HCT116 (cell line): ENCODE data around the gene IFRD1. TPM values are rescaled to one million over a fixed set of nuclear protein-coding genes. Genes with fewer than 3 reads are reported as not detected.

ENCODE experiments used
- ATAC-seq: fragments of 200-7000 bp; cut with Tn5 transposase; 2 replicates; pipeline ENCODE4 v1.9.1; 2020; ENCODE audit warnings: mild to moderate bottlenecking, moderate library complexity
- BruUV-seq: library from RNA; stranded (reverse); fragments of 400-500 nt; replicated peaks from 2 replicates; lab custom pipeline; 2021; lab: Mats Ljungman, UMichigan
- CTCF ChIA-PET: fragments of 300-600 bp; sonication (Branson Sonifier 250); formaldehyde crosslinking; loops from one replicate; lab custom pipeline; 2021; ENCODE audit warnings: antibody characterized with exemption; lab: Charles Lee
- POLR2A ChIA-PET: fragments of 300-600, 350-600 bp; sonication (Branson Sonifier 250); formaldehyde crosslinking; loops from one replicate; lab custom pipeline; 2021; ENCODE audit warnings: antibody characterized with exemption; lab: Charles Lee
- RAD21 ChIA-PET, 2 experiments: fragments of 300-600 bp; sonication (Branson Sonifier 250); formaldehyde crosslinking; loops; one replicate each; lab custom pipeline; 2023; ENCODE audit warnings: low total read pairs in 2 of 2; ENCODE audit not compliant: uncharacterized antibody in 2 of 2, unreplicated experiment in 2 of 2, low non-redundant PET in 1 of 2; lab: Charles Lee
- DNase-seq: peaks from one replicate; pipeline ENCODE4 v3.0.0-alpha.2; 2010; ENCODE audit warnings: low read depth, low spot score
- H2AFZ ChIP-seq: fragments of 200-600 bp; shearing (Covaris generic), sonication (generic); 2 replicates; pipeline ENCODE4 v1.6.1; 2017; ENCODE audit warnings: low read depth, mixed run types, mixed read lengths, antibody characterized with exemption, low read length; ENCODE audit not compliant: poor library complexity, severe bottlenecking
- H3K27ac ChIP-seq: 2 replicates; pipeline ENCODE4 v1.5.1; 2012; ENCODE audit warnings: low read depth, low read length
- H3K27me3 ChIP-seq: fragments of 200-600 bp; sonication (generic); 2 replicates; pipeline ENCODE4 v1.6.1; 2016; ENCODE audit warnings: mixed run types, low read length, mixed read lengths; ENCODE audit not compliant: insufficient read depth
- H3K36me3 ChIP-seq, 2 experiments: fragments of 200-500 bp in 1 of 2; fragments of 200-600 bp in 1 of 2; sonication (Bioruptor generic) in 1 of 2; sonication (generic) in 1 of 2; 2 replicates each; pipeline versions ENCODE4 v1.5.1 to v1.6.1; 2014 to 2016; ENCODE audit warnings: low read length in 2 of 2, inconsistent platforms in 1 of 2, mixed read lengths in 1 of 2, mixed run types in 1 of 2; ENCODE audit not compliant: insufficient read depth in 2 of 2, control insufficient read depth in 1 of 2
- H3K4me1 ChIP-seq, 2 experiments: fragments of 200-600 bp in 1 of 2; sonication (generic) in 1 of 2; 2 replicates each; pipeline versions ENCODE4 v1.5.1 to v1.6.1; 2012 to 2017; ENCODE audit warnings: low read length in 2 of 2, inconsistent platforms in 1 of 2, mild to moderate bottlenecking in 1 of 2, mixed read lengths in 1 of 2, mixed run types in 1 of 2, moderate library complexity in 1 of 2; ENCODE audit not compliant: insufficient read depth in 2 of 2, control insufficient read depth in 1 of 2
- H3K4me2 ChIP-seq: fragments of 200-600 bp; sonication (generic); 2 replicates; pipeline ENCODE4 v1.6.1; 2017; ENCODE audit warnings: mixed run types, low read length, mixed read lengths
- H3K4me3 ChIP-seq, 2 experiments: fragments of 200-600 bp in 1 of 2; sonication (generic) in 1 of 2; replicated peaks in 1 of 2; 2 replicates each; pipeline ENCODE4 v1.5.1; 2011 to 2016; ENCODE audit warnings: low read length in 2 of 2, control low read depth in 1 of 2, low read depth in 1 of 2, mild to moderate bottlenecking in 1 of 2, mixed read lengths in 1 of 2, mixed run types in 1 of 2
- H3K79me2 ChIP-seq: fragments of 200-600 bp; sonication (generic); 2 replicates; pipeline ENCODE4 v1.6.1; 2017; ENCODE audit warnings: mild to moderate bottlenecking, mixed run types, low read length, moderate library complexity, mixed read lengths; ENCODE audit not compliant: insufficient read depth
- H3K9ac ChIP-seq: fragments of 200-600 bp; sonication (generic); 2 replicates; pipeline ENCODE4 v1.6.1; 2016; ENCODE audit warnings: low read length, mixed read lengths
- H3K9me2 ChIP-seq: fragments of 200-600 bp; sonication (generic), shearing (Covaris generic); 2 replicates; pipeline ENCODE4 v1.6.1; 2017; ENCODE audit warnings: mixed run types, mild to moderate bottlenecking, moderate library complexity; ENCODE audit not compliant: insufficient read depth
- H3K9me3 ChIP-seq, 2 experiments: fragments of 200-500 bp in 1 of 2; fragments of 200-600 bp in 1 of 2; sonication (Bioruptor generic) in 1 of 2; sonication (generic) in 1 of 2; 2 replicates each; pipeline ENCODE4 v1.6.1; 2014 to 2017; ENCODE audit warnings: low read length in 2 of 2, mixed read lengths in 2 of 2, inconsistent platforms in 1 of 2, low read depth in 1 of 2, mild to moderate bottlenecking in 1 of 2, mixed run types in 1 of 2, moderate library complexity in 1 of 2; ENCODE audit not compliant: control insufficient read depth in 1 of 2, insufficient read depth in 1 of 2
- H4K20me1 ChIP-seq: fragments of 200-600 bp; sonication (generic), shearing (Covaris generic); 2 replicates; pipeline ENCODE4 v1.6.1; 2017; ENCODE audit warnings: mixed run types, mild to moderate bottlenecking, moderate library complexity; ENCODE audit not compliant: insufficient read depth
- CBX3 ChIP-seq: IDR thresholded peaks from 2 replicates; pipeline ENCODE4 v1.6.1; 2012; ENCODE audit warnings: low read depth
- EZH2phosphoT487 ChIP-seq: fragments of 200-600 bp; IDR thresholded peaks from 2 replicates; pipeline ENCODE4 v1.6.1; 2018; ENCODE audit warnings: antibody characterized with exemption, borderline replicate concordance
- FOSL1 ChIP-seq: IDR thresholded peaks from 2 replicates; pipeline ENCODE4 v1.6.1; 2012; ENCODE audit warnings: low read depth
- JUND ChIP-seq: IDR thresholded peaks from 2 replicates; pipeline ENCODE4 v1.6.1; 2012
- POLR2A ChIP-seq: IDR thresholded peaks from 2 replicates; pipeline ENCODE4 v1.7.0; 2011; ENCODE audit warnings: borderline replicate concordance; ENCODE audit not compliant: insufficient read depth, insufficient read length; ENCODE audit errors: extremely low read depth
- POLR2AphosphoS5 ChIP-seq: IDR thresholded peaks from 2 replicates; pipeline ENCODE4 v1.6.1; 2011; ENCODE audit warnings: mild to moderate bottlenecking, low read depth, low read length, moderate library complexity
- SRF ChIP-seq: IDR thresholded peaks from 2 replicates; pipeline ENCODE4 v1.6.1; 2012; ENCODE audit warnings: low read depth
- YY1 ChIP-seq: IDR thresholded peaks from 2 replicates; pipeline ENCODE4 v1.6.1; 2011; ENCODE audit warnings: low read length, low read depth, moderate library complexity, mild to moderate bottlenecking; ENCODE audit not compliant: insufficient replicate concordance; ENCODE audit errors: extremely low read depth
- intact Hi-C: fragments of 100-400 bp; cut with micrococcal nuclease; formaldehyde crosslinking; loops from 2 replicates; pipeline ENCODE4 v1.10.0; 2022
- total RNA-seq: library from RNA; stranded (reverse); gene quantifications from one replicate; pipeline ENCODE4 v1.2.1, GENCODE V29; 2021; ENCODE audit not compliant: unreplicated experiment

IFRD1 gene
- total RNA-seq, 1 experiment from 2014 or later, result 43.6 TPM

GRCh38 chr7:112407261-112407660 is 43.0 kb upstream of the IFRD1 start:
- H2AFZ ChIP-seq, result no peak overlapping the region
- TF ChIP-seq POLR2A (no peak), EZH2phosphoT487 (no peak), SRF (no peak), JUND (no peak), POLR2AphosphoS5 (no peak), YY1 (no peak), FOSL1 (no peak)
- no peaks in the 10 kb centered on the region for H3K4me1 ChIP-seq
- ChIA-PET CTCF (no interaction called here), RAD21 (no interaction called here), POLR2A (no interaction called here)
- H4K20me1 ChIP-seq, result no peaks in the 10 kb centered on the region
- intact Hi-C loops, result no loop called here
- H3K9ac ChIP-seq, result no peak overlapping the region
- no peaks in the 10 kb centered on the region for H3K27me3 ChIP-seq
- no peaks in the 10 kb centered on the region for H3K9me3 ChIP-seq
- no peak overlapping the region for H3K4me2 ChIP-seq
- no peak for ATAC-seq
- no peaks in the 10 kb centered on the region for H3K36me3 ChIP-seq
- no TSS peak for BruUV-seq
- no peak overlapping the region for H3K4me3 ChIP-seq
- DNase-seq, result no peak
- H3K9me2 ChIP-seq, result no peaks in the 10 kb centered on the region
- no peaks in the 10 kb centered on the region for H3K79me2 ChIP-seq
- H3K27ac ChIP-seq, result no peak overlapping the region

- H3K79me2 ChIP-seq, result no peaks in the 10 kb centered on the region
- BruUV-seq, result no TSS peak
- no peaks in the 10 kb centered on the region for H3K36me3 ChIP-seq
- H3K4me1 ChIP-seq, result no peaks in the 10 kb centered on the region
- no peak for DNase-seq
- no peak overlapping the region for H3K4me3 ChIP-seq
- H3K9me2 ChIP-seq, result no peaks in the 10 kb centered on the region
- intact Hi-C loops, result loop anchor here (2.0 to 10.0 kb wide), 6 partner anchors 205 to 657 kb away; partner anchors contain the start of genes DOCK4 and ZNF277
- no peaks in the 10 kb centered on the region for H4K20me1 ChIP-seq
- no peak overlapping the region for H3K4me2 ChIP-seq
- no peaks in the 10 kb centered on the region for H3K9me3 ChIP-seq
- POLR2A ChIA-PET, result no interaction called here
- H2AFZ ChIP-seq, result no peak overlapping the region
- no peaks in the 10 kb centered on the region for H3K27me3 ChIP-seq
- no peak for TF ChIP-seq CBX3
- no peak overlapping the region for H3K9ac ChIP-seq
- H3K27ac ChIP-seq, result no peak overlapping the region
- CTCF ChIA-PET, result no interaction called here
- ATAC-seq, result no peak
- RAD21 ChIA-PET, result no interaction called here
These were observed 40.2 kb upstream of the IFRD1 start for GRCh38 chr7:112410092-112410491.
